A549 (cell line): ENCODE measurements around the gene ZNRF2.
"Not testable (repeated sequence)": the region's sequence is repeated elsewhere in the genome, so short reads cannot be mapped to it uniquely, and the experiment has no call there.

Experiments
- CBX8 ChIP-seq: fragments of 200-600 bp; sonication (generic); IDR thresholded peaks from 2 replicates; pipeline ENCODE4 v1.6.1; 2016
- CTCF ChIP-seq: fragments of >200 bp; sonication (Bioruptor Twin); formaldehyde crosslinking; IDR thresholded peaks from 3 replicates; pipeline ENCODE4 v1.5.1; 2016
- E2F6 ChIP-seq: IDR thresholded peaks from 2 replicates; pipeline ENCODE4 v1.6.1; 2012; ENCODE audit warnings: low read depth, borderline replicate concordance
- EHMT2 ChIP-seq: fragments of 200-600 bp; sonication (generic); IDR thresholded peaks from 2 replicates; pipeline ENCODE4 v1.6.1; 2016; ENCODE audit warnings: antibody characterized with exemption, low read depth, mild to moderate bottlenecking, moderate library complexity
- EP300 ChIP-seq, 2 experiments: fragments of >200 bp; sonication (Bioruptor Twin); formaldehyde crosslinking; IDR thresholded peaks; 2 replicates in 1 of 2; 3 replicates in 1 of 2; pipeline ENCODE4 v1.6.1; 2016 to 2017
- FOSL2 ChIP-seq, 2 experiments: fragments of 450-650 bp in 1 of 2; fragments of >200 bp in 1 of 2; sonication (Bioruptor Twin) in 1 of 2; formaldehyde crosslinking; IDR thresholded peaks; 2 replicates each; pipeline versions ENCODE4 v1.5.0 to v1.6.1; 2016 to 2020; ENCODE audit warnings: mild to moderate bottlenecking in 1 of 2, moderate library complexity in 1 of 2
- MAX ChIP-seq: IDR thresholded peaks from 2 replicates; pipeline ENCODE4 v1.6.1; 2012
- POLR2A ChIP-seq: IDR thresholded peaks from 2 replicates; pipeline ENCODE4 v1.6.1; 2012; ENCODE audit warnings: mild to moderate bottlenecking, low read length
- RAD21 ChIP-seq, 2 experiments: fragments of >200 bp in 1 of 2; sonication (Bioruptor Twin) in 1 of 2; formaldehyde crosslinking in 1 of 2; IDR thresholded peaks in 1 of 2; conservative IDR thresholded peaks in 1 of 2; 2 replicates in 1 of 2; 3 replicates in 1 of 2; pipeline ENCODE4 v1.6.1; 2012 to 2018; ENCODE audit warnings: inconsistent platforms in 1 of 2
- RCOR1 ChIP-seq: fragments of 150-350 bp; IDR thresholded peaks from 2 replicates; pipeline ENCODE4 v1.6.1; 2014; ENCODE audit warnings: antibody characterized with exemption, low read length, low read depth
- RFX5 ChIP-seq: fragments of 450-650 bp; IDR thresholded peaks from 2 replicates; pipeline ENCODE4 v1.7.1; 2014; ENCODE audit warnings: antibody characterized with exemption, mild to moderate bottlenecking, moderate library complexity
- SREBF2 ChIP-seq: fragments of 450-650 bp; IDR thresholded peaks from 2 replicates; pipeline ENCODE4 v1.6.1; 2014; ENCODE audit warnings: mild to moderate bottlenecking, moderate library complexity
- TFCP2L1 ChIP-seq: fragments of 250-450 bp; sonication (Bioruptor Pico); IDR thresholded peaks from 2 replicates; pipeline ENCODE4 v1.5.0; 2021; ENCODE audit warnings: mild to moderate bottlenecking
- USF2 ChIP-seq: fragments of 450-650 bp; IDR thresholded peaks from 2 replicates; pipeline ENCODE4 v1.6.1; 2014; ENCODE audit warnings: antibody characterized with exemption

GRCh38 chr7:30292416-30293038, 8.1 kb downstream of the ZNRF2 start:
- TF ChIP-seq EHMT2; TFCP2L1; CTCF; USF2; SREBF2; EP300 (IDR thresholded peaks at IDR 0.05); FOSL2 (IDR thresholded peaks at IDR 0.05); FOSL2 (CRISPR knock-in tag; IDR thresholded peaks at IDR 0.05); POLR2A; RAD21 (conservative IDR thresholded peaks at IDR 0.05 in 1 of 2, IDR thresholded peaks at IDR 0.05 in 1 of 2); RCOR1; CBX8; E2F6; MAX; RFX5: not testable (repeated sequence)
